ENCODE data around the gene RAB9A.

- TF ChIP-seq POLR2A (IDR thresholded peaks at IDR 0.05; ENCODE audit: low read length) (no peak), GATA1 (IDR thresholded peaks at IDR 0.05; ENCODE audit: low read depth, low read length) (no peak)
Measured at GRCh38 chrX:13673016-13673415, 15.9 kb upstream of the RAB9A start.

Data from erythroblast (primary cell).